ENCODE results near the gene FBXO28. TPM values are rescaled to one million over a fixed set of nuclear protein-coding genes. Genes with fewer than 3 reads are reported as not detected.

The FBXO28 gene
- total RNA-seq, 1 experiment from 2014 or later: 37.0 TPM

DNA sequence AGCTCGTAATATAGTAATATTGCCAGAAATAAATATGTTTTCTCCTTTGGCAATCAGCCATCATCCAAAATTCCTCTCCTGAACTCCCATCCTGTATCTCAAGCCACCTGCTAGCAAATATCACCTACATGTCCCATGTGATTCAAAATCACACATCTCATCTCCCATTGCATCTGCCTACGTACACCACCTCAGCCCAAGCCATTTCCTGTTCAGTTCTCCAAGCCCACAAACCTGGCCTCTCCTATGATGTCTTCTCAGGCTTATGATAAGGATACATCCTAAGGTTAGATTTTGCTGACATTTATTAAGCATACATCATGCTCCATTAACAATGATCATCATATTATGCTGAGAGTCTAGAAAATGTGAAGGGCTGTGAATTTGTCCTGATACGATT, 37.2 kb downstream of the FBXO28 start:
- Histone ChIP-seq H3K4me2 (ENCODE audit: low read length) (no peak overlapping the region), H3K27me3 (ENCODE audit: insufficient read depth, low read length) (no peaks in the 10 kb centered on the region), H3K27ac (ENCODE audit: low read depth, low read length) (no peak overlapping the region), H3K79me2 (ENCODE audit: insufficient read depth, low read length) (no peaks in the 10 kb centered on the region), H2AFZ (ENCODE audit: low read depth, low read length, poor library complexity, severe bottlenecking) (no peak overlapping the region), H3K9me3 (ENCODE audit: control insufficient read depth in 1 of 2, insufficient read depth in 1 of 2, low read depth in 1 of 2, low read length in 2 of 2) (no peaks in the 10 kb centered on the region), H3K36me3 (ENCODE audit: control insufficient read depth in 1 of 2, insufficient read depth in 2 of 2, low read length in 2 of 2) (no peaks in the 10 kb centered on the region), H3K4me3 (replicated peaks in 1 of 2; ENCODE audit: low read depth in 1 of 2, low read length in 2 of 2) (no peak overlapping the region), H3K9me2 (ENCODE audit: insufficient read depth) (no peaks in the 10 kb centered on the region), H3K9ac (ENCODE audit: low read length) (no peak overlapping the region), H4K20me1 (ENCODE audit: insufficient read depth) (no peaks in the 10 kb centered on the region), H3K4me1 (ENCODE audit: control insufficient read depth in 1 of 2, insufficient read depth in 2 of 2, low read length in 2 of 2) (no peaks in the 10 kb centered on the region)
- intact Hi-C loops (cut with micrococcal nuclease): no loop called here
- TF ChIP-seq EZH2phosphoT487 (IDR thresholded peaks at IDR 0.05; ENCODE audit: borderline replicate concordance): no peak
- no peak for TF ChIP-seq EGR1 (IDR thresholded peaks at IDR 0.05; ENCODE audit: low read depth)
- TF ChIP-seq ELF1 (IDR thresholded peaks at IDR 0.05; ENCODE audit: borderline replicate concordance, low read depth): no peak
- no peak for TF ChIP-seq RAD21 (IDR thresholded peaks at IDR 0.05; ENCODE audit: low read depth)
- TF ChIP-seq, protein P1, sequence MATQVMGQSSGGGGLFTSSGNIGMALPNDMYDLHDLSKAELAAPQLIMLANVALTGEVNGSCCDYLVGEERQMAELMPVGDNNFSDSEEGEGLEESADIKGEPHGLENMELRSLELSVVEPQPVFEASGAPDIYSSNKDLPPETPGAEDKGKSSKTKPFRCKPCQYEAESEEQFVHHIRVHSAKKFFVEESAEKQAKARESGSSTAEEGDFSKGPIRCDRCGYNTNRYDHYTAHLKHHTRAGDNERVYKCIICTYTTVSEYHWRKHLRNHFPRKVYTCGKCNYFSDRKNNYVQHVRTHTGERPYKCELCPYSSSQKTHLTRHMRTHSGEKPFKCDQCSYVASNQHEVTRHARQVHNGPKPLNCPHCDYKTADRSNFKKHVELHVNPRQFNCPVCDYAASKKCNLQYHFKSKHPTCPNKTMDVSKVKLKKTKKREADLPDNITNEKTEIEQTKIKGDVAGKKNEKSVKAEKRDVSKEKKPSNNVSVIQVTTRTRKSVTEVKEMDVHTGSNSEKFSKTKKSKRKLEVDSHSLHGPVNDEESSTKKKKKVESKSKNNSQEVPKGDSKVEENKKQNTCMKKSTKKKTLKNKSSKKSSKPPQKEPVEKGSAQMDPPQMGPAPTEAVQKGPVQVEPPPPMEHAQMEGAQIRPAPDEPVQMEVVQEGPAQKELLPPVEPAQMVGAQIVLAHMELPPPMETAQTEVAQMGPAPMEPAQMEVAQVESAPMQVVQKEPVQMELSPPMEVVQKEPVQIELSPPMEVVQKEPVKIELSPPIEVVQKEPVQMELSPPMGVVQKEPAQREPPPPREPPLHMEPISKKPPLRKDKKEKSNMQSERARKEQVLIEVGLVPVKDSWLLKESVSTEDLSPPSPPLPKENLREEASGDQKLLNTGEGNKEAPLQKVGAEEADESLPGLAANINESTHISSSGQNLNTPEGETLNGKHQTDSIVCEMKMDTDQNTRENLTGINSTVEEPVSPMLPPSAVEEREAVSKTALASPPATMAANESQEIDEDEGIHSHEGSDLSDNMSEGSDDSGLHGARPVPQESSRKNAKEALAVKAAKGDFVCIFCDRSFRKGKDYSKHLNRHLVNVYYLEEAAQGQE (IDR thresholded peaks at IDR 0.05; ENCODE audit: low read depth): no peak
- no peak for TF ChIP-seq FOSL1 (IDR thresholded peaks at IDR 0.05; ENCODE audit: low read depth)
- TF ChIP-seq, protein P2, sequence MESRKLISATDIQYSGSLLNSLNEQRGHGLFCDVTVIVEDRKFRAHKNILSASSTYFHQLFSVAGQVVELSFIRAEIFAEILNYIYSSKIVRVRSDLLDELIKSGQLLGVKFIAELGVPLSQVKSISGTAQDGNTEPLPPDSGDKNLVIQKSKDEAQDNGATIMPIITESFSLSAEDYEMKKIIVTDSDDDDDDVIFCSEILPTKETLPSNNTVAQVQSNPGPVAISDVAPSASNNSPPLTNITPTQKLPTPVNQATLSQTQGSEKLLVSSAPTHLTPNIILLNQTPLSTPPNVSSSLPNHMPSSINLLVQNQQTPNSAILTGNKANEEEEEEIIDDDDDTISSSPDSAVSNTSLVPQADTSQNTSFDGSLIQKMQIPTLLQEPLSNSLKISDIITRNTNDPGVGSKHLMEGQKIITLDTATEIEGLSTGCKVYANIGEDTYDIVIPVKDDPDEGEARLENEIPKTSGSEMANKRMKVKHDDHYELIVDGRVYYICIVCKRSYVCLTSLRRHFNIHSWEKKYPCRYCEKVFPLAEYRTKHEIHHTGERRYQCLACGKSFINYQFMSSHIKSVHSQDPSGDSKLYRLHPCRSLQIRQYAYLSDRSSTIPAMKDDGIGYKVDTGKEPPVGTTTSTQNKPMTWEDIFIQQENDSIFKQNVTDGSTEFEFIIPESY (IDR thresholded peaks at IDR 0.05; ENCODE audit: extremely low read depth, insufficient replicate concordance, low read length): no peak
- RAD21 ChIA-PET (ENCODE audit: low non-redundant PET in 1 of 2, low total read pairs in 2 of 2, uncharacterized antibody in 2 of 2, unreplicated experiment in 2 of 2): no interaction called here
- CTCF ChIA-PET: no interaction called here
- POLR2A ChIA-PET: no interaction called here
- BruUV-seq (replicated peaks): no TSS peak
- ATAC-seq (no peak), DNase-seq (ENCODE audit: low read depth, low spot score) (no peak)

All from HCT116 (cell line).